NCI-H2107 treated with DMSO at 0.1 percent for 48 hours (cell line): ENCODE results near the gene APOL2.
A peak's percentile ranks its signal among the peaks of the same experiment; 100 is the strongest.
"Not testable (repeated sequence)": the region's sequence is repeated elsewhere in the genome, so short reads cannot be mapped to it uniquely, and the experiment has no call there.

Experiments
- DNase-seq: peaks from one replicate; lab custom pipeline; 2025; ENCODE audit not compliant: unreplicated experiment; lab: John Stamatoyannopoulos, UW

Gene APOL2

DNA sequence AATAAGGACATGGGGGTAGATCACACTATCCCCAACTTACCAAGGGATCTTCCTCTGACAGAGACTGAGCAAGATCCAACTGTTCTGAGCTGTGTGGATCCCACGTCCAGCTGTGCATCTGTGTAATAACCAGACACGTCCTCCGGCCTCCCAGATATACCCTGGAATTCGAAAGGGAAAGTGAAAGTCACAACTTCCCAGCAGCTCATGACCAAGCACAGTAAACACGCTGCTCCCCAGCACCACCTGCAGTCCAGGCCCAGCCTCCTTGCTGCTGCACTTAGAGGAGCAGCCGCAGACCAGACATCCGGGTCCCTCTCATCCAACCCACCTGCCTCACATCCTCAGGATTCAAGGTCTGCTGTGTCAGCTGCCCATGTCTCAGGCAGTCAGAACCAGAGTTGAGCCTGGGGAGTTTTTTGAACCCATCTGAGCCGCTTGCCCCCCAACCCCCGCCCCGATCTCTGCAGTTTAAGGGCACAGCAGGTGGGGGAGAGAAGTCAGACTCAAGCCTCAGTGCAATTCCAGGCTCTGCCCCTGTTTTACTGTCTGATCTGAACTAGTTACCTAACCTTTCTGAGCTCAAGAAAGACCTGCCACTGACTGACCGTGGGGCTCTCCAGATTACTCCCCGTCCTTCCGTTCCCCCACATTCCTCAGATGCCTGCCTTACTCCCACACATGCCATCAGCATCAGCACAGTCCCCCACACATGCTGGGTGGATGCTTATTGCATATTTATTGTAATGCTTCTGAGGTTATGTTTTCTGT is at the start of gene APOL2:
TSS of gene APOL2 (minus strand) at position 127 of the 771 bp plus-strand sequence. CDS start 6,365 bp downstream, outside the sequence.
- peak; percentile 90 for DNase-seq

GRCh38 chr22:36288571-36289405 is 49.5 kb upstream of the APOL2 start:
- no peak for DNase-seq

DNA sequence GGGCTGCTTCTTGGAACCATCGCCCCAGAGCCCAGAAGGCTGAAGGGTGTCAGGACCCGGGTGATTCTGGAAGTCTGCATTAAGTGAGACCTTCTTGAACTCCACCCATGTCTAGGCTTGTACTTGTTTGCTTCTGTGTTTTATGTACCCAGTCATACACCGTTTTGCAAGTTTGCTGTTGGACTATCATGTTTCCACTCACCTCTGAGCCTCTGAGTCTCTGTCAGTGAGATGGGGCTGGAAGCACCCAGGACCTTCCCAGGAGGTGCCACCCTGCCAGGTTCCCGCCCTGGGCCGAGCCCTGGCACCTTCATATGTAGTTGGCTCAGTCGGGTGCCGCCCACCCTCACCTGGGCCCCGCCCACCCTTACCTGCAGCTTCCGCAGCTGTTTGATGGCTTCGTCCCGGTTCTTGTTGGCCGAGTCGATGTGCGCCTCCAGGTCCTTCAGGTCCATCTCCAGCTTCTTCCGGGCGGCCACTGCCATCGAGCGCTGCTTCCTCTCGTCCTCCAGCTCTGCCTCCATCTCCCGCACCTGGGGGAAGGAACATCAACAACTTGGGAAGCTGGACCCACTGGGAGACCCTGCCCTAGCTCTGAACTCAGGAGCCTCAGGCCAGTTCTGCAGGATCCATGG is 48.7 kb upstream of the APOL2 start:
- no peak for DNase-seq

DNA sequence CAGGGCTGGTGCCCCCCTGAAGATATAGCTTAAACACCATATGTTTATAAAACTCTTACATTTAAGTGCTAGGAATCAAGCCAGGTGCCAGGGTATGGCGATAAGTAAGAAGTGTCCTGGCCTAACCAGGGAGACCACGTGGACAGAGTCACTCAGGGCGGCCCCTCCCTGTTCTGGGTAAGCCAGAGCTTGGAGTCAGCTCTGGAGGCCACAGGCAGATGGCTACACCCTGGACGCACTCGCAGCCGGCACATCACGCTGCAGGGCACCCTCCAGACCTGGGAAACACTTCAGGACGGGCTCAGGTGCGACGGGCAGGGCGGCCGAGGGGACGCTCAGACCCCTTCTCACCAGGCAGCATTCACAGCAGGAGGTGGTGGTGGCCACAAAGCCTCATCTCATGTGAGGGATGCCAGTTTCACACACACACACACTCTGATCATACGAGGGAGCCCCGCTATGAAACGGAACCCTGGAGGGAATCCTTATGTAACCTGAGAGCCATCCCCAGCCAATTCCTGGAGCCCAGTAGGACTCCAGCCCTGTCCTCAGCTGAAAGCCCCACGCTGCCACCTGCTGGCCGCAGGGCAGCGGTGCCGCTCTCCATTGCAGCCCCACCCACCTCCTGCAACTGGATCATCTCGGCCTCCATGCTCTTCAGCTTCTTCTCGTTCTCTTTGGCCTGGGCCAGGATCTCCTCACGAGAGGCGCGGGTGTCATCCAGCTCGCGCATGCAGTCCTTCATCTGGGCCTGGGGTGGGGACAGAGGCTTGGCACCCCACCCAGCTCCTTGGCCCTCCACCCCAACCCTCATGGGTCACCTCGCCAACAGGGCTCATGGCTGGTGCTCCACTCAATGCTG is 47.0 kb upstream of the APOL2 start:
- DNase-seq = peak; percentile 39

DNA sequence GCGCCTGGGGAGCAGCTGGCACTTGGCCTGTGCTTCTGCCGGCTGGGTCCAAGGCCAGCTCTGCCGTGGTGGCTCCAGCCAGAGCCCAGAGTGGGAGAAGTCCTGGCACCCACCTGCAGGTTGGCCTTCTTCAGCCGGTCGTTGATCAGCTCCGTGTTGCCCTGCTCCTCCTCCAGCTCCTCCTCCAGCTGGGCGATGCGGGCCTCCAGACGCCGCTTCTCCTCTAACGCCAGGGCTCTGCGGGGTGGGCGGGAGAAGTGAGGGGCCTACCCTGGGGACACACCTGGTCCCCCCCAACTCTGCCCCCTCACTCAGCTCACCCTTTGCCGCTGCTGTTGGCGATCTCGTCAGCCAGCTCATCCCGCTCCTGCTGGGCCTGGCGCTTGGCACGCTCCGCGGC is 46.2 kb upstream of the APOL2 start:
- no peak for DNase-seq

GRCh38 chr22:36285017-36285416 is 45.7 kb upstream of the APOL2 start:
- DNase-seq = no peak

DNA sequence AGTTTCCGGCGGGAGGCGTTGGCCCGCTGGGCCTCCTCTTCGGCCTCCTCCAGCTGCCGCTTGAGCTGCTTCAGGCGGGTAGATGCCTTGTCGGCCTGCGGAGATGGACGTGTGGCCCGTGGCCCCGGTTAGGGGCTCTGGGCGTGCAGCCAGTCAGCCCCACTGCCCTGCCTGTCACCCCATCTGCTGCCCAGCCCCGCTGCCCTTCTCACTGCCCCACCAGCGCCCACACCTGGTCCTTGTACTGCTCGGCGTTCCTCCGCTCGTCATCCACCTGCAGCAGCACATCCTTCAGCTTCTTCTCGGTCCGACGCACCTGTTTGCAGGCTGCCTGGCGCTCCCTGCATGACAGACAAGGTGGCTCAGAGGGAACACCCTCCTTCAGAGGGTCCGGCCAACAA is 44.8 kb upstream of the APOL2 start:
- no peak for DNase-seq

- DNase-seq = no peak
Observed at GRCh38 chr22:36282328-36282831, 43.1 kb upstream of the APOL2 start.

DNA sequence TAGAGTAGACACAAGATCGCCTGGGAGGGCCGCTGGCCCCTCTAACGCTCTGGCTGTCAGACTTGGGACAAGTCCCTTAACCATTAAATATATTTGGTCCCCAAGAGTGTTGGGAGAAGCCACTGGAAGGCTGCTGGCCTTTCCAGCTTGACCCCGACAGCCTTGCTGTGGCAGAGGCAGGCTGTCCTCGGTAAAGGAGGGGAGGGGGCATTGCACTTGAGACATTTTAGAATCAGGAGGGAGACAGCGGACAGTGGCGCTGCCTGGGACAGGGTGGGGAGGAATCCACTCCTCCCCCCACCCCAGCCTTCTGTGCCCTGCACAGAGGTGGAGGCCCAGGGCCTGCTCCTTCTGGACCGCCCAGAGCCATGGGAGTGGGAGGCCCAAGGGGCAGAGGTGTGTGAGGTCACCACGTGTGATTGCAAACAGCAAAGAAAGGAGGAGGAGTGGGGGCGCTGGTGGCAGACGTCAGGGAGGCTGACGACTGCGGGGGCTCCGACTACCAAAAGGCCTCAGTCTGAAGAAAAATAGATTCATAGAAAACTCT is 42.5 kb upstream of the APOL2 start:
- DNase-seq = no peak

- no peak for DNase-seq
Observed at GRCh38 chr22:36280379-36280778, 41.1 kb upstream of the APOL2 start.

DNA sequence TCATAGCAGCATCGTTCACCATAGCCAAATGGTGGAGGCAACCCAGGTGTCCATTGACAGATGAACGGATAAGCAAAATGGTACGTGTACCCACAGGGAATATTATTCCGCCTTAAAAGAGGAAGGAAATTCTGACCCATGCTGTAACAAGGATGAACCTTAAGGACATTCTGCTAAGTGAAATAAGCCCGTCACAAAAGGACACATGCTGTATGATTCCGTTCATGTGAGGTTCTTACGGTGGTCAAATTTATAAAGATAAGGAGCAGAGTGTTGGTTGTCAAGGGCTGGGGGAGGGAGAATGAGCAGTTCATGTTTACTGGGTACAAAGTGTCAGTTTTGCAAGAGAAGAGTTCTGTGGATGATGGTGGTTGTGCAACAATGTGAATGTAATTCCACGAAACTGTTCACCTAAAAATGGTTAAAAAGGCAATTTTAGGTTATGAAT is 39.9 kb upstream of the APOL2 start:
- DNase-seq = no peak

- DNase-seq = no peak
Observed at GRCh38 chr22:36277482-36278291, 38.4 kb upstream of the APOL2 start.

DNA sequence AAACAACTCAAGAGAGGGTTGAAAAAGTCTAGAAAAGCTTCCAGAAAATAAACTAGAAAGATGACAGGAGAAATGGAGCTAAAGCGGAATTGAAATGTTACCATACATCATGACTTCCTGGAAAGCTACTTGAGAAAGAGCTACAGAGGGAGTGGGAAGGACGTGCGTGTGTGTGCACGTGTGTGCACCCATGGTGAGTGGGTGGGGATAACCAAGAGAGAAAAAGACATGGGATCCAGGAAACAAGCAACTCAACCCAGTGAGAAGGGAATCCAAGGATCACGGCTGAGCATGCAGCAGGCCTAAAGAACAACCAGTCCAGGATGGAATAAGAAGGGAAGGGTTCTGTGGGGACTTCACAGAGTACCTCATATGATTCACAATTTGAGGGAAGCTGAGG is 35.2 kb upstream of the APOL2 start:
- DNase-seq = no peak

GRCh38 chr22:36271951-36272350 is 32.6 kb upstream of the APOL2 start:
- DNase-seq = not testable (repeated sequence)

- not testable (repeated sequence) for DNase-seq
Observed at GRCh38 chr22:36271231-36271630, 31.9 kb upstream of the APOL2 start.

DNA sequence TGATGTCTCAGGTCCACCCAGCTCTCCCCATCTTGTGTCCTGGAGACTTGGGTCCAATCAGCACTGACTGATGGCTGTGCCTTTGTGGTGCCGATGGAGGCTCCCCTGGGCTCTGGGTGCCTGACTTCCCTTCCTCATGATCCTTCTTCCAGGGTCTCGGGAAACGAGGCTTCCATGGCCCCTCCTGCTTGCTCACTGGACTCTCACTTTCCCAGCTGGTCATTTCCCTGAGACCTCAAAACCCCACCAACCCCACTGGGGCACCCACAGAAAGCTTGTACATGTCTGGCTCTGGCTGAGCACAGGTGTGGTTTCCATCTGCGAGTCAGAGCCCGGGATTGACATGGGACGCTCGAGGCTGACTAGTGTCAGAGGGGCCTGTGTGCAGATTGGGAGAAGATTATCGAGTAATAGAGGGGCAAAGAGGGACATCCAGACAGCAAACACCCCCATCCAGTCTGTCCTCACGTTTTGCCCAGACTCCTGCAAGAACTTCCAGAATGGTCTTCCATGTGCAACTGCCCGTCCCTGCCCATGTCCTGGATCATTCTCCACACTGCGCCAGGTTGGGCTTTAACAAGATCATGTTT is 28.7 kb upstream of the APOL2 start:
- DNase-seq = no peak

- DNase-seq = no peak
Observed at GRCh38 chr22:36267058-36267457, 27.7 kb upstream of the APOL2 start.

GRCh38 chr22:36263886-36264664 is 24.7 kb upstream of the APOL2 start:
- DNase-seq = not testable (repeated sequence)
